Measurements from ENCODE around the gene YIPF2.

GRCh38 chr19:10918359-10918758 lies 10.1 kb downstream of the YIPF2 start:
- no peak for TF ChIP-seq YY1 (IDR thresholded peaks at IDR 0.05; ENCODE audit: low read depth, low read length)
- TF ChIP-seq ZSCAN29 (IDR thresholded peaks at IDR 0.05), result no peak
- TF ChIP-seq CHD2 (IDR thresholded peaks at IDR 0.05; ENCODE audit: borderline replicate concordance, low read depth, low read length), result no peak
- TF ChIP-seq E2F4 (IDR thresholded peaks at IDR 0.05; ENCODE audit: low read depth, low read length), result no peak
- no peak for TF ChIP-seq POLR2AphosphoS5 (IDR thresholded peaks at IDR 0.05; ENCODE audit: low read length)
- no peak for TF ChIP-seq LARP7 (IDR thresholded peaks at IDR 0.05)
- no peak for TF ChIP-seq MXI1 (IDR thresholded peaks at IDR 0.05; ENCODE audit: low read depth, low read length)
- TF ChIP-seq, protein P1, sequence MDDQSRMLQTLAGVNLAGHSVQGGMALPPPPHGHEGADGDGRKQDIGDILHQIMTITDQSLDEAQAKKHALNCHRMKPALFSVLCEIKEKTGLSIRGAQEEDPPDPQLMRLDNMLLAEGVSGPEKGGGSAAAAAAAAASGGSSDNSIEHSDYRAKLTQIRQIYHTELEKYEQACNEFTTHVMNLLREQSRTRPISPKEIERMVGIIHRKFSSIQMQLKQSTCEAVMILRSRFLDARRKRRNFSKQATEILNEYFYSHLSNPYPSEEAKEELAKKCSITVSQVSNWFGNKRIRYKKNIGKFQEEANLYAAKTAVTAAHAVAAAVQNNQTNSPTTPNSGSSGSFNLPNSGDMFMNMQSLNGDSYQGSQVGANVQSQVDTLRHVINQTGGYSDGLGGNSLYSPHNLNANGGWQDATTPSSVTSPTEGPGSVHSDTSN (IDR thresholded peaks at IDR 0.05; ENCODE audit: insufficient replicate concordance, low read depth, low read length), result no peak
- TF ChIP-seq, protein P2, sequence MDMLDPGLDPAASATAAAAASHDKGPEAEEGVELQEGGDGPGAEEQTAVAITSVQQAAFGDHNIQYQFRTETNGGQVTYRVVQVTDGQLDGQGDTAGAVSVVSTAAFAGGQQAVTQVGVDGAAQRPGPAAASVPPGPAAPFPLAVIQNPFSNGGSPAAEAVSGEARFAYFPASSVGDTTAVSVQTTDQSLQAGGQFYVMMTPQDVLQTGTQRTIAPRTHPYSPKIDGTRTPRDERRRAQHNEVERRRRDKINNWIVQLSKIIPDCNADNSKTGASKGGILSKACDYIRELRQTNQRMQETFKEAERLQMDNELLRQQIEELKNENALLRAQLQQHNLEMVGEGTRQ (IDR thresholded peaks at IDR 0.05; ENCODE audit: borderline replicate concordance, low read depth, low read length), result no peak
- TF ChIP-seq ZNF274 (IDR thresholded peaks at IDR 0.05; ENCODE audit: insufficient read depth, insufficient read length), result no peak
